ENCODE results near the gene MTF1. TPM values are rescaled to one million over a fixed set of nuclear protein-coding genes. Genes with fewer than 3 reads are reported as not detected.
"Not testable (repeated sequence)": the region's sequence is repeated elsewhere in the genome, so short reads cannot be mapped to it uniquely, and the experiment has no call there.

The MTF1 gene
- total RNA-seq, 1 experiment from 2014 or later = 5.4 TPM

DNA sequence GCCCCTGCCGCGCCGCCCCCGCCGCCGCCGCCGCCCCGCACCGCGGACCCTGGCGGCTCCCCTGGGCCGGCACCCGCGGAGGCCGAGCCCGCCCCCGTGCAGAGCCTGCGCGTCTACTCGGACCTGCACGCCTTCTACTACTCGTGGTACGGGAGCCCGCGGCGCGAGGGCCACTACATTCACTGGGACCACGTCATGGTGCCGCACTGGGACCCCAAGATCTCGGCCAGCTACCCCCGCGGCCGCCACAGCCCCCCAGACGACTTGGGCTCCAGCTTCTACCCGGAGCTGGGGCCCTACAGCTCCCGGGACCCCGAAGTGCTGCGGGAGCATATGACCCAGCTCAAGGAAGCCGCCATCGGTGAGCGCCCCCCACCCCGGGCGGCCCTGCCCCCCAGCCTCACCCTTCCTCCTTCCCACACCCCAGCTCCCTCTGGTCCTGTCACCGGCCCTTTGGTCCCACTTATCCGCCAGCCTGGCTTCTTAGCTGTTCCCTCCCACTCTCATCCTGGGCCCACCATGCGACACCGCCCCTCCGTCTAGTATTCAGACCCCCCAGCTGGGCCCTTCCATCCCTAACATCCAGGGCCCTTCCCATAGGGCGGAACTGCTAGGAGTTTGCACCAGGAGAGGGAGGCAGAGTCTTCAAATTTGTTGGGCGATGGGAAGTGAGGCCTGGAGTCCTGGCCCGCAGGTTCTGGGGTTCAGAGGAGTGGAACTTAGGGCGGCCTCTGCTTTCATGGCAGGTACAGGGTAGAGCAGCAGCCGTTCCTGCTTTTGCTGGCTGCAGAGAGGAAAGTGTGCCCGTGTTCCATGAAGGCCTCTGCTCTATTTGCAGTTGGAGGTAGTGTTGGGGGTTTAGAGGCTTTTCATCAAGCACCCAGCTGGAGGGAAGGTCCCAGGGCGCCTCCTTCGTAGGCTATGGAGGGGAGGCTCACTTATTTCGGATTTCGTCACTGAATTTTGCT, 64.7 kb downstream of the MTF1 start:
- DNase-seq (ENCODE audit: low read depth) = peak; percentile 11

DNA sequence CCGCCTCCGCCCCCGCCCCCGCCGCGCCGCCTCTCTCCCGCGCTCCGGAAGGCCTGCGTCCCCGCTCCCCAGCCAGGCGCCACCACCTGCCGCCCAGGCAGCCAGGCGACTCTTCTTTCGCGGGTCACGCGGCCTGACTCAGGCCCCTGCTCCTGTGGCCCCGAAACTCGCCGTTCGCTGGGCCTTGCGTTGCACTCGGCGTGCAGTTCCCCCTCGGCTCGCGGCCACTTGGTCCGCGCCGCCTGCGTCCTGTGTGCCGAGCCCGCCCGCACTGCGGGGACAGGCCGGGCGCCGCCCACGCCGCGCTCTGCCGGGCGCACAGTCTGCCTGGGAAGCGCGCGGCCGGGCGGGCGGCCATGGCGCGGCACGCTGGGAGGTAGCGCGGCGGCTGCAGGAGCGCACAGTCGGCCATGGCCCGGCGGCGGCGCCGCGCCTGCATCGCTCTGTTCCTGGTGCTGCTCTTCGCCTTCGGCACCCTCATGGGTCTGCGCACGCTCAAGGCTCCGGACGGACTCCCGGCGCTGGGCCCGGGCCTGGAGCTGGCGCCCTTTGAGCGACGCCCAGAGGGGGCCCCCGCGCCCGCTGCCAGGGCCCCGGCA, 65.5 kb downstream of the MTF1 start, which contains the start of gene MANEAL:
Gene MANEAL (plus strand): TSS at position 75 of the 599 bp plus-strand sequence. CDS start 336 bp downstream, at position 411.
- peak; percentile 45 for DNase-seq (ENCODE audit: low read depth)

DNA sequence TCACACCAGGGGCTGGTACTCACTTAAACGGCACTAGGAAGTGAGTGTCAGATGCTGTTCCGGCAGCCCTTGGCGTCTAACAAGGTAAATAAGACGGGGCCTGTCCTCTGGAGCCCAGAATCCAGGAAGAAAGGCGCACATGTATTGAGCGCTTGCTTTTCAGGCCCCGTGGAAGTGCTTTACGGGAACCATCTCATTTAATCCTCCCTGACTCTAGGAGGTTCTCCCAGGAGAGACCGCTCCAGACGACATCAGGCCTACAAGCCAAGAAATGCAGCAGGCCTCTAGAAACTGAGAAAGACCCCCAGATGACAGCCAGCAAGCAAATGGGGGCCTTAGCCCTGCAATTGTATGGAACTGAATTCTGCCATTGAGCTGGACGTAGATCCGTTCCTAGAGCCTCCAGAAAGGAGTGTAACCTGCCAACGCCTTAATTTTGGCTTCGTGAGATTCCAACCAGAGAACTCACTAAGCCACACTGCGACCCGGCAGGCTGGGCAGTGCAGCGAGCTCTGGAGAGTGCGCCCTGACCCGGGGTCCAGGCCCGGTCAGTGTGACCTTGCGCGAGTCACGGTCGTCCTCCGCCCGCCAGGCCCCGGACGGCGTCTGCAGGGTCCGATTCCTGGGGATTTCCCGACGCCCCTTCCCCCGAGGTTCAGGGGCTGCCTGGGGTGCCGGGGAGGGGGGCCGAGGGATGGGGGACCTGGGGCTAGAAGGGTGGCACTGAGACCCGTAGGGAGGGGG, 66.3 kb downstream of the MTF1 start:
- no peak for DNase-seq (ENCODE audit: low read depth)

DNA sequence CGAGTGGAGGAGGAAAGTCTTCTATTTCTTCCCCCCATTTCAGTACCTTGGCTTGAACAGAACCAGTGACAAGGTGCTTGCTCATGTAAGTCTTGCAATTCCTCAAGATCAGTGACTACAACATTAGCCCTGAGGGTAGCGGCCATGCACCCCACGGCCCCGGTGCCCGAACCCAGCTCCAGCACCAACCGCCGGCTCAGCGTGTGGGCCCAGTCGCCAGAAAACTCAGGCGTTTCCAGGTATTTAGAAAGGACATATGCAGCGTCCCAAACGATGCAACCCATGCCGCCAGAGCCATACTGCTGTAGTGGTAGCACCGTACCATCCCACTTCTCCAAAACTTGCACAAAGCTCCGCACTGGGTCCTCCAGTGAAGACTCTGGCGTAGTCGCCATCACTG, 76.9 kb downstream of the MTF1 start:
- DNase-seq (ENCODE audit: low read depth) = no peak

DNA sequence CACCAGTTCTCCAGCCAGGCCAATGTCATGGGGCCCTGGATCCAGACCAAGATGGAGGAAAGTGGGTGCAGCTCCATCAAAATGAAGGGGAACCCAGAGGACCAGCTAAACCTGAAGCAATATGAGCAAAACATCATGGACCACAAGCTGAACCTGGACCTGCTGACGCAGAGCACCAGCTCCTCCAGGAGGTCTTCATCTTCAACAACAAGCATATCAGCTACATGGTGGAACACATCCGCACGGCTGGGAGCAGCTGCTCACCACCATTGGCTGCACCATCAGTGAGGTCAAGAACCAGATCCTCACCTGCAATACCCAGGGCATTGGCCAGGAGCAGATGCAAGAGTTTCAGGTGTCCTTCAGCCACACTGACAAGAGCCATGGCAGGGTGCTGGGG, 80.7 kb downstream of the MTF1 start:
- DNase-seq (ENCODE audit: low read depth) = no peak

DNA sequence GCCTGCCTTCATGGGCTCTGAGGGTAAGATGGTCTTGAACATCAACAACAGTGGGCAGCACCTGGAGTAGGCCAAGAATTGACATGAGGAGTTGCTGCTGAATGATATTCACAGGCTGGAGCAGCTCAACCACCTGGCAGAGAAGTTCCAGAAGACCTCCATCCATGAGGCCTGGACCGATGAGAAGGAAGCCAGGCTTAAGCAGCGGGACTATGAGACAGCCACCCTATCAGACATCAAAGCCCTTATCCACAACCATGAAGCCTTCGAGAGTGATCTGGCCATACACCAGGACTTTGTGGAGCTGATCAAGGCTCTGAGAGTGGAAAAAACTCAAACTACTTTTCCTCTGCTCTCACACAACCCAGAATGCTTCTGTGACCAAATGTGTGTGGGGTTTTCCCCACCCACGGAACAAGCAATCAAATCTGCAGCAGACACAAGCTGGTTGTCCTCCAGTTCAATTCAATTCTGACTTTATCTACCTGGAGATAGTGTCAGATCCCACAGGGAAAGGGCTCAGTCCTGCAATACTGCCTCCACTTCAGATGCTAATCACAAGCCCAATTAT, 82.4 kb downstream of the MTF1 start:
- DNase-seq (ENCODE audit: low read depth) = no peak

DNA sequence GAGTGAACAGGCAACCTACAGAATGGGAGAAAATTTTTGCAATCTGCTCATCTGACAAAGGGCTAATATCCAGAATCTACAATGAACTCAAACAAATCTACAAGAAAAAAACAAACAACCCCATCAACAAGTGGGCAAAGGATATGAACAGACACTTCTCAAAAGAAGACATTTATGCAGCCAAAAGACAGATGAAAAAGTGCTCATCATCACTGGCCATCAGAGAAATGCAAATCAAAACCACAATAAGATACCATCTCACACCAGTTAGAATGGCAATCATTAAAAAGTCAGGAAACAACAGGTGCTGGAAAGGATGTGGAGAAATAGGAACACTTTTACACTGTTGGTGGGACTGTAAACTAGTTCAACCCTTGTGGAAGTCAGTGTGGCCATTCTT, 88.0 kb downstream of the MTF1 start:
- not testable (repeated sequence) for DNase-seq (ENCODE audit: low read depth)

DNA sequence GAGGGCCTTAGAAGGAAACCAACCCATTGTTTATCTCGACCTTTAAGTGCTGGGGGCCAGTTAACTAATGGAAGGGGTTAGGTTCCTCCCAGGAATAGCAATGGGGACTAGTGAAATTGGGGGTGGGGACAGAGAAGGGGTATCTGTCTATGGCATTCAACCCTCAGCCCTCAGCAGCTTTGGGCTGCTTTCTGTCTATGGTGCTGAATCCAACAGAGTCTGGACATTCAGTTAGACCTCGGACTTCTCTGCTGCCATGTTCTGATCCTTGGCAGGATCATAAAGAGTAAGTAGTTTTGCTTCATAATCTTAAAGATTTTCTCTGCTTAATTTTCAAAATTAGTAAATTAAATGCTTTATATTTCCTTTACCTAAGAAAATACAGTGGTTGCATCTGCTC, 91.9 kb downstream of the MTF1 start:
- no peak for DNase-seq (ENCODE audit: low read depth)

DNA sequence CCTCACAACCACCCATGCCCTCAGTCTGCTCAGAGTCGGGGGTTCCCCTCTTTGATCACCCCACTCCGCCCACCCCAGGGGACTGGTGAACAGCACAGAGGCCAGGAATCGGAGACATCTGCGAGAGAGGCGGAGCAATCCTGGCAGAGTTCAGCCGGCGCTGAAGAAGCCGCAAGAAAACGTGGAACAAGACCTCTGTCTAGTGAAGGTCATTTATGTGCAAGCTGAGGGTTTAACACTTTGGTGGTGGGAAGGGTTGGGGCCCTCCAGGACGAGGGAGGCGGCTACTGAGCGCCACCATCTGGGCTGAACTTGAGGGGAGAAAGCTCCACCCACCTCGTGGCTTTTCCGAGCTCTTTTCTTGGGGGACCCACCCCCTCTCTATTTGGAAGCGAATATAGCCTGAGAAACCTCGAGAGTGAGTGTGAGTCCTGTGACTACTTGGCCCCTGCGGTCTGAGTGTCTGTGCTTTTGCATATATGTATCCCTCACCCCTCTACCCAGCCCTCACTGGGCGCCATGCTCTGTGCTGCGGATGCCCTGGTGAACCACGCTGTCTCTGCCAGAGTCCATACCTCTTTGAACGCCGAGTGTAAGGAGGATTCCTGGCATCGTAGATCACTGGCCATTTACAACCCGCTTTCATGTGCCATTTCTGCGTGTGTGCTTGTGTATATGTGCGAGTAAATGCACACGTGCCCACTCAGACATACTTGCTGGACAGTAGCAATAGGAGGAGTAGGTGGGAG, 93.3 kb downstream of the MTF1 start:
- peak; percentile 19 for DNase-seq (ENCODE audit: low read depth)

DNA sequence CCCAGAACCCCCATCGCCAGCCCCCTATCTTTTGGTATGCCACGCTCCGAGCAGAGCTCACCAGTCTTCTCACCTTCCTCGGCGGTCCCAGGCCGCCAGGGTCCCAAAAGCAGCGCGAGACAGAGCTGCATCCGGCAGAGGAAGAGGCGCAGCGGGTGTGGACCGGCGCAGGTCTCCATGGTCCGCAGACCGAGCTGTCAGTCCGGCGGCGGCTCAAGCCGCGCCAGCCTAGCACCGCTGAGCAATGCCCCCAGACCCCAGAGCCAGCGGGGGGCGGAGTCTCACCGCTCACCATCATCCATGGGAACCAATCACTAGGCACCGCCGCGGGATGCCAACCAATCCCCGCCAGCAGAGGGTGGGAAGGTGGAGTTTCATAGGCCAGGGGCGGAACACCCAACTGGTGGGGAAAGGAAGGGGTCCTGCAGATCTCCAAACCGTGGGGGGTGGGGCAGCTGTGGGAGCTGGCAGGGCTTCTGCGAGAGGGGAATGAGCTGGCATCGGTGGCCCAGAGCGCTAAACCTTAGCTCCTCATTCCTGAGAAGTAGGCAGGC, 94.4 kb downstream of the MTF1 start, which contains the start of gene EPHA10:
Gene EPHA10 (minus strand): TSS at position 233 of the 554 bp plus-strand sequence. CDS start 54 bp downstream, at position 179.
- DNase-seq (ENCODE audit: low read depth) = no peak

DNA sequence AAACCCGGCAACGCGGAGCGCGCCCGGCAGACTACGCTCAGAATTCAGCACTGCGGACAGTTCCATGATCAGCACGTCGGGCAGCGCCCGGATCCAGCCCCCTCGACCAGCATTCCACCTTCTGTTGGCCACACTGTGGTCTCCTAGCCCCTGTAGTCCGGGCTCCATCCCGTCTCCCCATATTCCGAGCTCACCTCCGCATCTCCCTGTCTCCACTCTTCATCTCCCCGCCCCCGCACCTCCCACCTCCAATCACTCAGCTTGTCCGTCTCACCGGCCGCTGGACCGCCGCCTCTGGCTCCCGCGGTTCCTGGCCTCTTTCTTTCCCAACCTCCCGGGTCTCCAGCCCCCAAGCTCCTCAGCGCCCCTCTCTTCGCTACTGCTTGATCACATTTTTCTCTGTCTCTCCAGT, 95.0 kb downstream of the MTF1 start:
- no peak for DNase-seq (ENCODE audit: low read depth)

DNA sequence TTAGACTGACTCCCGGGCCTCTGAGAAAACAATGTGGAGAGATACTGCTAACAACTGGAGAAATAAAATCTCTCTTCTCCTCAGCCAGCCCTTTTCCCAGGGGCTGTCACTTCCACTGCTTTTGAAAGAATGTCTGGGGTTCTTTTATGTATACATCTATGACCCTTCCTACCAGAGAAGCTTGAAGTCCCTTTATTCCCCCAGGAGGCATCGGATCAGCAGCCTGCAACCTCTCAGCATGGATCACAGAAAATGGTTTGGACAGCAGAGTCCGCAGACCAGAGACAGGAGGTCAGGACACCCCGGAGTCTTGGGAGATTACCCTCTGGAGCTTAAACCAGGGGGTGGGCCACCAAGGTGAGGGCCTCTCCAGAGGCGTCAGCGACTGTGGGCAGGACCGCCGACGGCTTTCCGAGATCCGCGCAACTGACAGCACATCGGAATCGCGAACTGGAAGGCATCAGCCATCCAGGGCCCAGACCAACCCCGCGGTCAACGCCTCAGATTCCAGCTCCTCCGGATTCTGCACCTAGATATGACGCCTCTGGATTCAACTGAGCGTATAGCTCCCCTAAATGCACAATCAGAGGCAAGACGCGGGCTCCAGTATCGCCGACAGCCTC, 95.5 kb downstream of the MTF1 start:
- no peak for DNase-seq (ENCODE audit: low read depth)

DNA sequence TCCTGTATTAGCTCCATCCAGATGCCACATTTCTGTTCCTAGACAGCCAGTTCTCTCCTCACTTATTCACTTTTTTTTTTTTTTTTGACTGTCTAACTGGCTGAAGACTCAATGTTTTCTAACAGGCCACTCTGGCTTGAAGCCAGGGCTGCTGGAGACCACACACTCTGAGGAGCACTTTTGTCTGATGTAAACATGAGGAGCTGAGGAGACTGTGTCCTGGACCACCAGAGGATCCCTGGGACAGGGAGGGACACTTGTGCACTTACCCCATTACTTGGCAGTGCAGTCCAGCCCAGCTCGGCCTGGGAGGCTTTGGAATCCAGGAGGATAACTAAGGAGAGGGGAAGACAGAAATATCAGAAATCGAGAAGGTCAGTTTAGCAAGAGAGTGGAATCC, 96.9 kb downstream of the MTF1 start:
- DNase-seq (ENCODE audit: low read depth) = no peak

DNA sequence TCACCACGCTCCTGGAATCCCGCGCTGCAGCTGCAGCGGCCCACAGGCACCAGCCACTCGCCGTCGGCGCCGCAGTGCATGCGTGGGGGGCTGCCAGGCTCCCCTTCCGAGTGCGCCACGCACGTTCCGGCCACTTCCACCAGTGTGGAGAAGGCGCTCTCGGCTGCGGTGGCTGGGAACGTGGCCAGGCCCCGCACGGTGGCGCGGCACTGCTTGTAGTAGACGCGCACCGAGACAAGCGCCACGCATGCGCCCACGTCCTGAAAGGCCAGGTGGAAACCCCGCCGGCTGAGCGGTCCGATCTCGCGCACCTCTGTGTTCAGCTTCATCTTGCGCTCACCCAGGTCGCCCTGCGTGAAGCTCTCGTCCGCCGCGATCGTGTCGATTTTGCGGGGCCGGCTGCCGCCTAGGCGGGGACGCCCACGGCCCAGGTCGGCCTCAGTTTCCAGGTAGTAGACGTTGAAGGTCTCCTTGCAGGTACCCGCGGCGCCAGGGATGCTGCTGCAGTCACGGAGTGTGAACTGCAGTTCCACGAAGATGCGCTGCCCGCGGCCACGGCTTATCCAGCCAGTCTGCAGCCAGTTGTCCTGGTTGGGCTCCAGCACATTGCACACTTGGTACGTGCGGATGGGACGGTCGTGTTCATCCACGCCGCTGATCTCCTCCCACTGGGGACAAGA, 97.8 kb downstream of the MTF1 start:
- DNase-seq (ENCODE audit: low read depth) = no peak

Other genes with a start within 250 kb of the MTF1 start
- gene RSPO1, start 224.7 kb downstream of the MTF1 start, total RNA-seq (2014; rRNA removed; shearing (Covaris generic)) = not detected in 2 replicates
- gene CDCA8, start 167.1 kb downstream of the MTF1 start, total RNA-seq (2014; rRNA removed; shearing (Covaris generic)) = 36.8 and 38.4 TPM in 2 replicates
- not detected in 2 replicates for gene EPHA10, start 94.5 kb downstream of the MTF1 start, total RNA-seq (2014; rRNA removed; shearing (Covaris generic))
- 6.5 and 7.2 TPM in 2 replicates for gene MANEAL, start 65.7 kb downstream of the MTF1 start, total RNA-seq (2014; rRNA removed; shearing (Covaris generic))
- 63.3 and 69.5 TPM in 2 replicates for gene C1orf122, start 51.8 kb downstream of the MTF1 start, total RNA-seq (2014; rRNA removed; shearing (Covaris generic))
- 32.8 and 36.3 TPM in 2 replicates for gene YRDC, start 51.4 kb downstream of the MTF1 start, total RNA-seq (2014; rRNA removed; shearing (Covaris generic))
- 6.3 and 8.5 TPM in 2 replicates for gene INPP5B, start 87.5 kb upstream of the MTF1 start, total RNA-seq (2014; rRNA removed; shearing (Covaris generic))
- 187 and 209 TPM in 2 replicates for gene SF3A3, start 130.4 kb upstream of the MTF1 start, total RNA-seq (2014; rRNA removed; shearing (Covaris generic))
- gene FHL3, start 145.9 kb upstream of the MTF1 start, total RNA-seq (2014; rRNA removed; shearing (Covaris generic)) = 18.2 and 24.6 TPM in 2 replicates
- gene UTP11, start 153.1 kb upstream of the MTF1 start, total RNA-seq (2014; rRNA removed; shearing (Covaris generic)) = 69.6 and 103 TPM in 2 replicates
- gene POU3F1, start 187.2 kb upstream of the MTF1 start, total RNA-seq (2014; rRNA removed; shearing (Covaris generic)) = not detected in 2 replicates